Natural killer cell (primary cell): ENCODE results near the gene ITLN2. TPM values are rescaled to one million over a fixed set of nuclear protein-coding genes. Genes with fewer than 3 reads are reported as not detected.

Experiments
- ATAC-seq, 3 donors: fragments of 150-1000 bp in 2 of 3; fragments of 200-7000 bp in 1 of 3; cut with Tn5 transposase; 1 replicate in 1 of 3; 2 replicates in 2 of 3; pipeline ENCODE4 v1.10.0; 2021; ENCODE audit warnings: mild to moderate bottlenecking in 2 of 3, moderate library complexity in 2 of 3
- DNase-seq, 2 donors: peaks; one replicate each; pipeline versions ENCODE4 v3.0.0 to v3.0.0-alpha.2; 2013 to 2021; ENCODE audit warnings: mixed read lengths in 1 of 2
- H3K27ac ChIP-seq: one replicate; pipeline ENCODE4 v1.5.1; 2013; ENCODE audit warnings: mild to moderate bottlenecking, low read length
- H3K27me3 ChIP-seq: one replicate; pipeline ENCODE4 v1.6.1; 2013; ENCODE audit warnings: low read length; ENCODE audit not compliant: control insufficient read depth, insufficient read depth
- H3K36me3 ChIP-seq: one replicate; pipeline ENCODE4 v1.6.1; 2013; ENCODE audit warnings: low read length; ENCODE audit not compliant: control insufficient read depth, insufficient read depth
- H3K4me1 ChIP-seq: one replicate; pipeline ENCODE4 v1.6.1; 2013; ENCODE audit warnings: low read length; ENCODE audit not compliant: control insufficient read depth, insufficient read depth
- H3K4me3 ChIP-seq: one replicate; pipeline ENCODE4 v1.5.1; 2013; ENCODE audit warnings: low read length
- H3K9me3 ChIP-seq: one replicate; pipeline ENCODE4 v1.6.1; 2013; ENCODE audit warnings: low read length; ENCODE audit not compliant: control insufficient read depth, insufficient read depth
- H3K27ac Mint-ChIP-seq, 2 donors: one replicate each; pipeline ENCODE4 v1.8.0; 2022; ENCODE audit warnings: mild to moderate bottlenecking in 2 of 2, mixed read lengths in 2 of 2, moderate library complexity in 1 of 2
- H3K27me3 Mint-ChIP-seq, 2 donors: one replicate each; pipeline ENCODE4 v1.8.0; 2022; ENCODE audit warnings: low read depth in 2 of 2, mixed read lengths in 2 of 2
- H3K36me3 Mint-ChIP-seq: one replicate; pipeline ENCODE4 v1.8.0; 2022; ENCODE audit warnings: mixed read lengths
- H3K4me1 Mint-ChIP-seq, 2 donors: one replicate each; pipeline ENCODE4 v1.8.0; 2022; ENCODE audit warnings: mixed read lengths in 2 of 2
- H3K4me3 Mint-ChIP-seq: one replicate; pipeline ENCODE4 v1.8.0; 2022; ENCODE audit warnings: mild to moderate bottlenecking, moderate library complexity, mixed read lengths
- H3K9me3 Mint-ChIP-seq, 2 donors: one replicate each; pipeline ENCODE4 v1.8.0; 2022; ENCODE audit warnings: mixed read lengths in 2 of 2
- WGBS: methylation state at CpG from one replicate; pipeline ENCODE4 v1.1.7; 2013; ENCODE audit warnings: missing lambda C conversion rate; ENCODE audit not compliant: insufficient coverage; 5-methylcytosine and 5-hydroxymethylcytosine counted together
- intact Hi-C: fragments of 100-400 bp; cut with micrococcal nuclease; formaldehyde crosslinking; loops from one replicate; pipeline ENCODE4 v1.14.2; 2022
- total RNA-seq, 4 donors: library from RNA; stranded (reverse); fragments of 120-200 nt in 1 of 4; gene quantifications; one replicate each; pipeline versions ENCODE4 v1.2.3 to v1.2.4, GENCODE V29; 2013 to 2022
- TF ChIP-seq, protein P1 (sequence below): fragments of 200-600 bp; IDR thresholded peaks from one replicate; pipeline ENCODE4 v1.8.0; 2022; ENCODE audit warnings: antibody characterized with exemption

The ITLN2 gene
- total RNA-seq, 3 donors from 2014 or later (not counting 1 experiment from before 2014, with no cell fraction given), result not detected

DNA sequence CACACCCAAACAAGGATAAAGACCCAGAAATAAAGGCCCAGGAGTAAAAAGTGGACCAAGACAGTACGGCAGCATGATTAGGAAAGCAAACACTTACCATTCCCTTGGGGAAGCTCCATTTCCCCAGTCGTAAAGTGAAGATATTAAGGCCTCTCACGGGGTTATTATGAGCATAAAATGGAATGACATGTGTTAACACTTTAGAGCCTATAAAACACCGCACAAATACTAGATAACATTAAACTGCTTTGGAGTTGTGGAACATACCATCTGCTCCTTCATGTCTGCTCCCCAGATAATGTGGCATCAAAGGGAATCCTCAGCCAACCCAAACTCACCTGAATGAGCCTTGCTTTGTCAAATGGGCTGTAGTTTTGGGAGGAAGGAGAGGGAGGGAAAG is 8.9 kb upstream of the ITLN2 start:
- Mint-ChIP-seq H3K4me3 (no peak overlapping the region), H3K27me3 (peaks cover 0 to 6% of the 10 kb centered on the region in 2 donors), H3K4me1 (no peaks in the 10 kb centered on the region), H3K27ac (no peak overlapping the region), H3K36me3 (no peaks in the 10 kb centered on the region), H3K9me3 (no peaks in the 10 kb centered on the region)
- no peak overlapping the region for H3K4me3 ChIP-seq
- no peak overlapping the region for H3K27ac ChIP-seq
- no peak for DNase-seq
- no peaks in the 10 kb centered on the region for H3K4me1 ChIP-seq
- H3K27me3 ChIP-seq, result no peaks in the 10 kb centered on the region
- ATAC-seq, result no peak
- no peaks in the 10 kb centered on the region for H3K36me3 ChIP-seq
- TF ChIP-seq, protein P1, sequence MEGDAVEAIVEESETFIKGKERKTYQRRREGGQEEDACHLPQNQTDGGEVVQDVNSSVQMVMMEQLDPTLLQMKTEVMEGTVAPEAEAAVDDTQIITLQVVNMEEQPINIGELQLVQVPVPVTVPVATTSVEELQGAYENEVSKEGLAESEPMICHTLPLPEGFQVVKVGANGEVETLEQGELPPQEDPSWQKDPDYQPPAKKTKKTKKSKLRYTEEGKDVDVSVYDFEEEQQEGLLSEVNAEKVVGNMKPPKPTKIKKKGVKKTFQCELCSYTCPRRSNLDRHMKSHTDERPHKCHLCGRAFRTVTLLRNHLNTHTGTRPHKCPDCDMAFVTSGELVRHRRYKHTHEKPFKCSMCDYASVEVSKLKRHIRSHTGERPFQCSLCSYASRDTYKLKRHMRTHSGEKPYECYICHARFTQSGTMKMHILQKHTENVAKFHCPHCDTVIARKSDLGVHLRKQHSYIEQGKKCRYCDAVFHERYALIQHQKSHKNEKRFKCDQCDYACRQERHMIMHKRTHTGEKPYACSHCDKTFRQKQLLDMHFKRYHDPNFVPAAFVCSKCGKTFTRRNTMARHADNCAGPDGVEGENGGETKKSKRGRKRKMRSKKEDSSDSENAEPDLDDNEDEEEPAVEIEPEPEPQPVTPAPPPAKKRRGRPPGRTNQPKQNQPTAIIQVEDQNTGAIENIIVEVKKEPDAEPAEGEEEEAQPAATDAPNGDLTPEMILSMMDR, result no peak
- intact Hi-C loops, result no loop called here
- H3K9me3 ChIP-seq, result no peaks in the 10 kb centered on the region
- 50% methylated on average over 3 of the region's 4 CpGs for WGBS

DNA sequence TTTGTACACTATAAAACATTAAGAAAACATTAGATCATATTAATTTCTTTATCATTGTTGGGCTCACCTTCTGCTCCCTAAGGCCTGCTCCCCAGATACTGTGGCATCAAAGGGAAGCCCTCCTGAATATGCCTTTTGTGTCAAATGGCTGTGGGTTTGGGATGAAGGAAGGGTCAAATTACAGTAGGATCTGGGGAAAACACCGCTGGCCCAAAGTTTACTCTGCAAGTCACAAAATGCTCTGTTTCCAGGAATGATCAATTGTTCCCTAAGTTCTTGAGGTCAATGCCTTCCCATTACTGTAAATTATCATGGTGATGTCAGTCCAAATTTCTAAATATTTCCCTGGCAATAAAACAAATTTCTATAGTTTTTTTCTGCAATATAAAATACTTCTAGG is 6.8 kb upstream of the ITLN2 start:
- no peak overlapping the region for H3K4me3 Mint-ChIP-seq
- no peaks in the 10 kb centered on the region for H3K36me3 Mint-ChIP-seq
- H3K36me3 ChIP-seq, result no peaks in the 10 kb centered on the region
- no peaks in the 10 kb centered on the region for H3K9me3 ChIP-seq
- H3K9me3 Mint-ChIP-seq, result no peaks in the 10 kb centered on the region
- peaks cover 0 to 7% of the 10 kb centered on the region in 2 donors for H3K27me3 Mint-ChIP-seq
- no peak for ATAC-seq
- H3K4me1 Mint-ChIP-seq, result no peaks in the 10 kb centered on the region
- no peaks in the 10 kb centered on the region for H3K27me3 ChIP-seq
- H3K4me1 ChIP-seq, result no peaks in the 10 kb centered on the region
- no peak overlapping the region for H3K4me3 ChIP-seq
- no peak for DNase-seq
- intact Hi-C loops, result no loop called here
- no peak overlapping the region for H3K27ac ChIP-seq
- 92% methylated on average over 1 of the region's 1 CpG for WGBS
- TF ChIP-seq, protein P1, result no peak
- H3K27ac Mint-ChIP-seq, result no peak overlapping the region

DNA sequence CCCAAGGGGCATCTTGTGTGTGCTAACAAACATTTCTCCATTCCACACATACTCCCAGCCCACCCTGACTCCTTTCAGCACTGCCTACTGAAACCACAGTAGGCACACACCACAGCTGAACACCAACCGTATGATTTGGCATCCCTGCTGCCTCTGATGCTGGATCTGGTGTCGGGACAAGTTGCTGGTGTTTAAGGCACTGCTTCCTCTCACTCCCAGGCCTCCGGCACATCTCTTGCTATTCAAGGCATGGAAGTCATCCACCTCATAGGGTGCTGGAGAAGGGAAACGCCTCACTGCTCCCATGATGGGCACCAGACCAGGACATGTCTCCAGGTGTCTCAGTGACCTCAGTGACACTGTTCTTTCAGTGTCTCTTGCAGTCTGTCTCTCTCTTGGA is 2.4 kb upstream of the ITLN2 start:
- H3K27me3 Mint-ChIP-seq, result peaks cover 3 to 11% of the 10 kb centered on the region in 2 donors
- intact Hi-C loops, result no loop called here
- WGBS, result 74% methylated on average over 4 of the region's 4 CpGs
- H3K36me3 ChIP-seq, result no peaks in the 10 kb centered on the region
- ATAC-seq (no peak), DNase-seq (no peak)
- H3K27ac ChIP-seq, result no peak overlapping the region
- TF ChIP-seq, protein P1, result no peak
- no peaks in the 10 kb centered on the region for H3K9me3 ChIP-seq
- H3K27ac Mint-ChIP-seq, result no peak overlapping the region
- H3K4me1 Mint-ChIP-seq, result peaks cover 5 to 6% of the 10 kb centered on the region in 2 donors
- H3K9me3 Mint-ChIP-seq, result no peaks in the 10 kb centered on the region
- H3K36me3 Mint-ChIP-seq, result no peaks in the 10 kb centered on the region
- H3K4me1 ChIP-seq, result no peaks in the 10 kb centered on the region
- H3K4me3 ChIP-seq, result no peak overlapping the region
- H3K4me3 Mint-ChIP-seq, result no peak overlapping the region
- no peaks in the 10 kb centered on the region for H3K27me3 ChIP-seq

DNA sequence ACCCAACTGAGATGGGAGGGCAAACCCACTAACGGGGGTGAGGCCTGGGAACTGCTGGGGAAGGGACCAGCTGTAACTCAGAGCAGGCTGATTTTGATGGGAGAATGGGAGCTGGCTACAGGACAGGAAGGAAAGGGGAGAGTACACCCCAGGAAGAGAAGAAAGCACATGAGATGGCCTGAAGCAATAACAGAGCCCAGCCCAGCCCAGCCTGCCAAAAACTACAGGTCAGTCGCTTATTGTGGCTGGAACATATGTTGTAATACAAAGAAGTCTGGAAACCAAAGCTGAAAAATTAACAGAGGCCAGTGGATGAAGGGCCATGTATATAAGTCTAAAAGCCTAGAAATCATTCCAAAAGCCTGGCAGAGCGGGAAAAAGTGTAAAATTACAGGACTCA is 1.6 kb downstream of the ITLN2 start:
- 96% methylated on average over 3 of the region's 3 CpGs for WGBS
- ATAC-seq (no peak), DNase-seq (no peak)
- Mint-ChIP-seq H3K4me3 (no peak overlapping the region), H3K27me3 (peaks cover 3 to 11% of the 10 kb centered on the region in 2 donors), H3K4me1 (peaks cover 22 to 25% of the 10 kb centered on the region in 2 donors), H3K27ac (no peak overlapping the region), H3K9me3 (no peaks in the 10 kb centered on the region), H3K36me3 (no peaks in the 10 kb centered on the region)
- Histone ChIP-seq H3K27ac (no peak overlapping the region), H3K27me3 (no peaks in the 10 kb centered on the region), H3K4me1 (peaks cover 12% of the 10 kb centered on the region), H3K36me3 (no peaks in the 10 kb centered on the region), H3K4me3 (no peak overlapping the region), H3K9me3 (no peaks in the 10 kb centered on the region)
- intact Hi-C loops, result loop anchor here (5.0 kb wide), 2 partner anchors 76 to 176 kb away; no protein-coding TSS in a partner anchor
- TF ChIP-seq, protein P1, result no peak
